GM21447 (cell line): ENCODE measurements around the gene FIZ1.

ENCODE experiments used
- ATAC-seq: cut with Tn5 transposase; IDR thresholded peaks from one replicate; pipeline ENCODE4 v1.9.1; 2021; ENCODE audit not compliant: unreplicated experiment

FIZ1 gene

GRCh38 chr19:55599468-55599841 is at the start of gene FIZ1:
Gene FIZ1, minus strand, starts transcription at chr19:55599517. Its CDS starts 1,652 bp downstream, at chr19:55597865.
- ATAC-seq, result peak; percentile 45

DNA sequence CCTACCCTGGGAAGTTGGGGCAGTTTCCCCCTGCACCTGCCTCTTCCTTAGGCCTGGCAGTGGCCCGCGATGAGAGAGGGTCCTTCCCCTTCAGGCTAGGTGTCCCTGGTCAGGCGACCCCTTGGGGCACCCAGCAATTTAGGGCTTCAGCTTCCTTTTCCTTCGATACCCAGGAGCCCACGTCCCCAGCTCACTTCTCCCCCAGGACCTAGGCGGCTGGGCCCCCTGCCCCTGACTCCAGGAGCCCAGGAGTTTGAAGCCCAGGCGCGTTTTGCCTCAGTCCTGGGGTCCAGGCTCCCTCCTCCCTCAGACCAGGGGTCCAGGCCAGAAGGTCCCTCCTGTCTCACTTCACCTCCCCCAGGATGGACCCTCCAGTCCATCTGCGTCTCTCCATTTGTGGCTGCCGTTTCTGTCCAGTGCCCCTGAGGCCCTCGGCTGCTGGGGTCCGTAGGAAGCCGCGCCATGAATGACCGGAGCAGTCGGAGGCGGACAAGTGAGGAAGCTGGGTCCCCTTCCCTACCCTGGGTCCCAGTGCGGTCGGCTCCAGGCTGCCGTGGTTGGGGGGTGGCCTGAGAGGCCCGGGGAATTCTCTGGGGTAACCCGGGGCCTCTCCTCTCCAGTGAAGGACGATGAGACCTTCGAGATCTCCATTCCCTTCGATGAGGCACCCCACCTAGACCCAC is 49.4 kb upstream of the FIZ1 start:
- ATAC-seq, result no peak

DNA sequence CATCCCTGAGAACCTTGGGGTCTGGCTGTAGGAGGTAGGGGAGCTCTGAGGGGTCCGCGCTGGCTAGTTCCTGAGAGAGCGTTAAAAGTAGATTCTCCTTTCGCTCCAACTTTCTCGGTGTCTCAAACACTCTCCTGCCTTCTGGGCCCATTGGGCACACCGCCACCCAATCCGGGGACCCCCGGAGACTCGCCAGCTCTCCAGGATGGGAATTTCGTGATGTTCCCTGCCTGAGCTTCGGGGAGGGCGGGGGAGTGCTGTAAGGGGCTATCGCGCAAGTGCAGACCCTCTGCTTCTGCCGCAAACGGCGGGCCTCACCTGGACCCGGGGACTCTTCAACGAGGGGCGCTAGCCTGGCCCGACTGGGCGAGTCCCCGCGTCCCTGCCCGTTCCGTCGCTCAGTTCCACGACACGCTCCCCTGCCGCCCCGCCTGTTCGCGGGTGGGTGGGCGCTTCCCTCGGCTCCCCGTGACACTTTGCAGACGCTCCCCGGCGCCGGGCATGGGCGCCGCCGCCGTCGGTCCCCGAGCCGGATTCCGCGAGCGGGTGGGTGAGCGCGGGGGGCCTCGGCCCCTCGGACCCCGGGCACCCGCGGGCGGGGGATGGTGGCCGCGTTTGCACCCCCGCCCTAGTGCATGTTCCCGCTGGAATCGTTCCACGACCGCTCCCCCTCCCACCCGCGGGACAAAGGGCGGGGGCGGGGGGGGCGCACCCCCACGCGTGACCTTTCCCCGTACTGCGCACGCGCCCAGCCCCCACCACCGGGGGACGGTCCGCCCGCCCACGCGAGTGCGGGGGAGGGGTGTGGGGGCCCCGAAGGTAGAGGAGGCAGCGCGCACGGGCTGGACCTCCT is 48.6 kb upstream of the FIZ1 start, which contains the start of gene CCDC106:
TSS of gene CCDC106 (plus strand) at position 481 of the 853 bp plus-strand sequence. CDS start 835 bp downstream, outside the sequence.
- no peak for ATAC-seq

DNA sequence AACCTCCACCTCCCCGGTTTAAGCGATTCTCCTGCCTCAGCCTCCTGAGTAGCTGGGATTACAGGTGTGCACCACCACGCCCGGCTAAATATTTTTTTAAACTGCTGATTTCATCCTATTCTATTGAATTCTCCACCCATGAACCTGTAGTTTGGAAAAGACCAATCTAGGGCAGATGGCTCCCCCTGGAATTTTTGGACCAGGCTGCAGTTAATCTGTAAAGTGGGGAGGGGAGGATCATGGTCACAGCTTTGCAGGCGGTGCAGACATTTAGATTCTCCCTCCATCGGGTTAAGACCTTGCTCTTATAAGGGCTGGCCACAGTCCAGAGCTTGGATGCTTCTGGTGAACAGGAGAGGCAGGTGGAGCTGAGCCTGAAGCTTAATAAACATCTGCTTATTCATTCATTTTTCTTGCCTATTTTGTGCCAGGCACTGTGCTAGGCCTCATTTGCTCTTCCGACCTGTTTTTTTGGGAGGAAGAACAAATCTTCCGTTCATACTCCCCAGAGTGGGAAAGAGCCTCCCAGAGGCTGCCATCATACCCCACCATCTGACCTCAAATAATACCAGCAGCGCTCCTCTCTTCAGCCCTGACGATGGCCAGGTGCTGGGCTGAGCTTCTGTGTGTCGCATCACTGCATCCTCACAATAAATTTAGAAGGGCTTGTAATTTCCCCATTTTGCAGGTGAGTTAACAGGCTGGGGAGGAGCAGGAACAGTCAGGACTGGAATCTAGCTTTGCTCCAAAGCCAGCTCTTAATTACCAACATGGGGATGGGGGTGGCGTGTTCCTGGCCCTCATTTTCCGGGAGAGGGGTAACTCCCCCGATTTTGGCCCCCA is 47.8 kb upstream of the FIZ1 start:
- no peak for ATAC-seq

DNA sequence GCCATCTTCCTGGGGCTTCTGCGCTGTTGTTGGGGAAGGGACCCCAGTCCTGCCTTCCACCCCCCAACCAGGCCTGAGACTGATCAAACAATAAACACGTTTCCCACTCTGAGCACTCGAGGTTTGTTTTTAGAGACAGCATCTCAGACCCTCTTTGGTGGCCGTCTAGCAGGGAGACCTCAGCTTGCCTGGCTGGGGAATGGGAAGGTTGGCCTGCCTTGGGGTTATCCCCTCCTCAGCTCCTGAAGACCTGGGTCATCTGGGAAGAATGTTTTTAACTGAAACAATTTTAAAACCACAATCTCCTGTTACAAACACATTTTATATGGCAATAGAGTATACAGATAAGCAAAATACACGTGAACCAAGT is 46.2 kb upstream of the FIZ1 start:
- no peak for ATAC-seq

DNA sequence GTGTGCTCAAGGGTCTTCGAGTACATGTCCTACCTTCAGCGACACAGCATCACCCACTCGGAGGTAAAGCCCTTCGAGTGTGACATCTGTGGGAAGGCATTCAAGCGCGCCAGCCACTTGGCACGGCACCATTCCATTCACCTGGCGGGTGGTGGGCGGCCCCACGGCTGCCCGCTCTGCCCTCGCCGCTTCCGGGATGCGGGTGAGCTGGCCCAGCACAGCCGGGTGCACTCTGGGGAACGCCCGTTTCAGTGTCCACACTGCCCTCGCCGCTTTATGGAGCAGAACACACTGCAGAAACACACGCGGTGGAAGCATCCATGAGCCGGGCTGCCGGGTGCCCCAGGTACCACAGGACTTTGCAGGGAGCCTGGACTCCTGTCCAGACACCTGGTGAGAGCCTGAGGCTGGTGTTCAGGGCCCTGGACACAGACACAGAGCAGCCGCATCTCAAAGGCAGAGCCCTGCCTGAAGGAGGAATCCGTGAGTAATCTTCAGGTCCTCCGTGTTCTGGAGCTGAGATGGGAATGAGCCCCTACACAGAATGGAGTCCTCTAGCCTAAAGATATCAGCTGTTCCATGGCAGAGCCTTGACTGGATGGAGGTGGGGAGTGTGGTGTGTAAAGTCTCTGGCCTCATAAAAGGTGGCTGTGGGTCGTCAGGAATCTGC is 45.7 kb upstream of the FIZ1 start:
- no peak for ATAC-seq

GRCh38 chr19:55644191-55644833 is 45.0 kb upstream of the FIZ1 start:
- no peak for ATAC-seq

DNA sequence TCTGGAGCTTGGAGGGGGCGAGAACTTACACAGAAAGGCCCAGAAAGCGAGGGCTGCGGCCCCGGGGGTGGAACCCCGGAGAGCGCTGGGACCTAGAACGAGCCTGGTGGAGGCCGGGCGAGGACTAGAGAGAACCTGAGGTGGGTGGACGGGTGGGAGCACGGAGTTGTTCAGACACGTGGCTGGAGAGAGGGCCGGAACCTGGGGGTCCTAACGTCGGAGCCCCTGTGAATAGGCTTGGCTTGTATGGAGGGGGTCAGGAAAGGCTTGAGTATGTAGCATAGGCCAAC is 44.5 kb upstream of the FIZ1 start:
- no peak for ATAC-seq

DNA sequence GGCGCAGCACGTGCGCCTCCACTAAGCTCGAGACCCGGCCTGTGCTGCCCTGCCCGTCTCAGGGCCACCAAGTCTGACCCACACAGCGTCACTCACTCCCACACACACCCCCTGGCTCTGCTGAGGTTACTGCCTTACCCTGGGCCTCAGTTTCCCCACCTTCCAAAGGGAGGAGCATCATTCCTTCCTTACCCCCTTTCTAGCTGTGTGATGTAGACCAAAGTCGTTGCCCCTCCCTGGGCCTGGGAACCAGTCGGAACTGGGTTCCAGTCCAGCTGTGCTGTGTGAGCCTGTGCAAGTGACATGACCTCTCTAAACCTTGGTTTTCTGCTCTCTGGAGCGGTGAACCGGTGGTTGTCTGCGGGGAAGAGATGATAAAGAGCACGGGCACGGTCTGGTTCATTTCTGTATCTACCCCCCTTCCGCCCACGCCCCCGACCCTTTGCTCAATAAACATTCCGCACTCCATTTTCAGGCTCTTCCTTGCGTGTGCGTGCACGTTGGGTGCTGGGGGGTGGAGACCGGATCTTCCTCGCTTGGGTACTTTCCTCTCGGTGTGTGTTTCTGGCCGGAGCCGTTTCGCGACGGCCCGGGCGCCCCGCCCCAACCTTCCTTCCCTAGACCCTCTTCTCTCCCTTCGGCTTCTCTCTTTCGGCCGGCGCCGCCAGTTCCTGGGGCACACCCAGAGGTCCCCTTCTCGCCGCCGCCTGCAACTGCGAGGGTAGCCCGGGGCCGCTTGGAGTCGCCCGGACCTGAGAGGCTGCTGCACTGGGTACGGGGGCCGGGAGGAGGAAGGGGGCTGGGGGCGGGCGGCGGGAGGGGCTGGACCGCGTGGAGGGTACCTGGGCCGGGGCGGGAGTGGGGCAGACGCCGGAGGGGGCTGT is 43.9 kb upstream of the FIZ1 start, which contains the start of gene ZNF581:
TSS of gene ZNF581 (plus strand) at position 647 of the 884 bp plus-strand sequence. CDS start 923 bp downstream, outside the sequence.
- peak; percentile 31 for ATAC-seq

DNA sequence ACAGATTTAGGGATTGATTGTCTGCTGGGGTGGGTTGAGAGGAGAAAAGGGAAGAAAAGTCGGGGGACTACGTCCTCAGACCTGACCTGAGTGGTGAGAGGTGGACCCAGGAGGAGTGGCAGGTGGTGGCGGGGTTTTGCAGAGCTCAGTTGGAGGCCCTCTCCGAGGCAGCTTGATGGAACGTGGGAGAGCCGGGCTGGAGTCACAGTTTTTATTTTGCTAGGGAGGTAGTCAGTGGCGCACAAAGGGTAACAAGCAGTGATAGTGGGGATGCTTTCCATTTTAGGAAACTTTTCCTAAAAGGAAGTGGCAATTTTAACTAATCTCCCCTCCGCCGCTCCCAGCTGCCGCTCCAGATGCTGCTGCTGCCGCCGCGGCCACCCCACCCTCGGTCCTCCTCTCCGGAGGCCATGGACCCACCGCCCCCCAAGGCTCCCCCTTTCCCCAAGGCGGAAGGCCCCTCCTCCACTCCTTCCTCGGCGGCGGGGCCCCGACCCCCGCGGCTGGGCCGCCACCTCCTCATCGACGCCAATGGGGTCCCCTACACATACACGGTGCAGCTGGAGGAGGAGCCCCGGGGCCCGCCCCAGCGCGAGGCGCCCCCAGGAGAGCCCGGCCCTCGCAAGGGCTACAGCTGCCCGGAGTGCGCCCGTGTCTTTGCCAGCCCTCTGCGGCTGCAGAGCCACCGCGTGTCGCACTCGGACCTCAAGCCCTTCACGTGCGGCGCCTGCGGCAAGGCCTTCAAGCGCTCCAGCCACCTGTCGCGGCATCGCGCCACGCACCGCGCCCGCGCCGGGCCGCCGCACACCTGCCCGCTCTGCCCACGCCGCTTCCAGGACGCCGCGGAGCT is 43.1 kb upstream of the FIZ1 start:
- no peak for ATAC-seq

DNA sequence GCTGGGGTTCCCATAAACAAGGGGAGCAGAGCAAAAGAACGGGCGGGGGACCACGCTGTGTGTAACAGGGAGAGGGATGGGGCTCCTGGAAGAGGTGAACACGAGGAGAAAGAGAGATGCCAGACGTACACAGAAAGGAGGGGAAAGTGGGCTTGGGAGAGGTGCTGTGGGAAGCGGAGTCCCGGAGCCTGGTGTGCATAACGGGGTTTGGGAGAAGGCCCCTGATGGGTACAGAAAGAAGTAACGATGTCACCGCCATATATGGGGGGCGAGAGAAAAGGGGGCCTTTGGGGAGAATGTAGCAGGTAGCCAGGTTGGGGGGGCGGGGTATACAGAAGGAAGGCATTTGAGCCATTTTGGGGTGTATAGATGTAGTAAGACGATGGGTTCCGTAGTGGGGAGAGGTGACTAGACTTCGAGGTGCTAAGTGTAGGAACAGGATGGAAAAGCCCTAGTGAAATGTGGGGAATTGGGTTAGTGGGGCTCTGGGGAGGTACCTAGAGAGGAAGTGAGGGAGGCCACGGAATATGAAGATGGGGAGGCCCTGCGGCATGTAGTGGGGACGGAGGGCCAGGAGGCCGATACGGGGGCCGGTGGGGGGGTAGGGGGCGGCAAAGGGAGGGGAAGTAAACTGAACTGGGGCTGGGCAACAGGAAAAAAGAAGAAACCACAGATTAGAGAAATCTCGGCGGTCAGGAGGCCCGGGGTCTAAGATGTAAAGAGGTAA is 42.3 kb upstream of the FIZ1 start:
- no peak for ATAC-seq

GRCh38 chr19:55640577-55641425 is 41.5 kb upstream of the FIZ1 start, which contains the start of gene ZNF580:
Gene ZNF580, plus strand, starts transcription at chr19:55641002. Its CDS starts 1,507 bp downstream, at chr19:55642509.
- ATAC-seq, result no peak

GRCh38 chr19:55640043-55640576 is 40.8 kb upstream of the FIZ1 start:
- ATAC-seq, result no peak

GRCh38 chr19:55638864-55639359 is 39.6 kb upstream of the FIZ1 start:
- ATAC-seq, result no peak

DNA sequence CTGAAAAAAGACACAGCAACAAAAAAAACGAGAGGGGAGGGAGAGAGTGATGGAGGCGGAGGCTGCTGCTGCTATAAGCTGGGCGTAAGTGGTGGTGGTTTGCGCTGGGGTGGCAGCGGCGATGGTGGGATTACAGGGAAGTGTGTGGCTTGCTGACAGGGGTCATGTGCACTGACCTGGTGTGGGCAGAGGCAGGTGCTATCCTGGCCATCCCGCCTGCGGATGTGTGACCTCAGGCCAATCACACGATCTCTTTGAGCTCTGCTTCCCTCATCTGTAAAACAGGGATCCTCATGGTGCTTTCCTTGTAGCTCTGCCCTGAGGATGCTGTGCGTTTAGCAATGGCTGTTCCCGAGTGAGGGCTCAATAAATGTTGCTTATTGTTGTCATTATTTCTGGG is 38.2 kb upstream of the FIZ1 start:
- no peak for ATAC-seq

- ATAC-seq, result no peak
Measured at GRCh38 chr19:55636723-55637122, 37.4 kb upstream of the FIZ1 start.
